Kidney (tissue), 14 donors: ENCODE data around the gene SP140. TPM values are rescaled to one million over a fixed set of nuclear protein-coding genes. Genes with fewer than 3 reads are reported as not detected.

Experiments used
- DNase-seq, 5 donors: peaks; one replicate each; pipeline ENCODE4 v3.0.0-alpha.2; 2013 to 2020
- FAIRE-seq: peaks from 2 replicates; lab custom pipeline; 2012; peaks lifted over from hg19 to GRCh38; lab: Jason Lieb, UNC
- H3K27ac ChIP-seq, 2 donors: one replicate each; pipeline ENCODE4 v1.7.0; 2013; ENCODE audit warnings: low read depth in 2 of 2, low read length in 2 of 2, inconsistent platforms in 1 of 2
- H3K27me3 ChIP-seq: one replicate; pipeline ENCODE4 v1.7.1; 2013; ENCODE audit warnings: low read length, inconsistent platforms; ENCODE audit not compliant: control insufficient read depth, insufficient read depth
- H3K36me3 ChIP-seq, 3 donors: one replicate each; pipeline versions ENCODE4 v1.7.0 to v1.7.1; 2013; ENCODE audit warnings: low read length in 3 of 3, control low read depth in 1 of 3, inconsistent platforms in 1 of 3; ENCODE audit not compliant: insufficient read depth in 3 of 3, control insufficient read depth in 2 of 3
- H3K4me1 ChIP-seq, 3 donors: one replicate each; pipeline versions ENCODE4 v1.7.0 to v1.7.1; 2013; ENCODE audit warnings: low read length in 3 of 3, inconsistent platforms in 1 of 3, low read depth in 1 of 3; ENCODE audit not compliant: control insufficient read depth in 2 of 3, insufficient read depth in 2 of 3
- H3K4me3 ChIP-seq, 3 donors: one replicate each; pipeline versions ENCODE4 v1.7.0 to v1.8.1; 2013; ENCODE audit warnings: low read length in 3 of 3, control low read depth in 1 of 3, inconsistent platforms in 1 of 3
- H3K9ac ChIP-seq, 3 donors: one replicate each; pipeline versions ENCODE4 v1.7.0 to v1.7.1; 2013; ENCODE audit warnings: low read length in 3 of 3, control low read depth in 1 of 3, inconsistent platforms in 1 of 3
- H3K9me3 ChIP-seq, 3 donors: one replicate each; pipeline versions ENCODE4 v1.7.0 to v1.7.1; 2013; ENCODE audit warnings: low read length in 3 of 3, control low read depth in 1 of 3, inconsistent platforms in 1 of 3; ENCODE audit not compliant: control insufficient read depth in 2 of 3, insufficient read depth in 1 of 3
- intact Hi-C: fragments of 100-400 bp; cut with DNase I; formaldehyde crosslinking; loops from one replicate; pipeline ENCODE4 v1.11.1; 2022
- polyA plus RNA-seq: library from polyadenylated mRNA; stranded (reverse); fragments of 350-450 nt; fragmentation: Illumina TruSeq; extraction: RNeasy Lipid Tissue Mini Kit (QIAGEN cat#74804); gene quantifications from one replicate; pipeline ENCODE4 v1.2.3, GENCODE V29; 2014; ENCODE audit warnings: low read depth, low replicate concordance; ENCODE audit not compliant: insufficient read depth
- total RNA-seq: library from RNA; stranded (reverse); fragmentation: NEBNext Ultra II Directional; extraction: Animal tissue kit (Norgen Biotek cat#: 25700); gene quantifications from one replicate; pipeline ENCODE4 v1.2.1, GENCODE V29; 2021
- TF ChIP-seq, protein P1 (sequence below): IDR thresholded peaks from 3 replicates; pipeline ENCODE4 v1.5.1; 2012; ENCODE audit warnings: mild to moderate bottlenecking, moderate library complexity, borderline replicate concordance; ENCODE audit not compliant: insufficient read depth; ENCODE audit errors: extremely low read depth
- donor health status: control.
- donor health status: control.
- donor health status: control.
- donor health status: control.
- donor health status: control.
- donor health status: DM: yes; HTN: yes; CAD: no.
- donor health status: Normal renal cell carcinoma (clear cell type).

The SP140 gene
- total and polyA plus RNA-seq, 2 donors from 2014 or later, result 0.52 to 7.3 TPM

DNA sequence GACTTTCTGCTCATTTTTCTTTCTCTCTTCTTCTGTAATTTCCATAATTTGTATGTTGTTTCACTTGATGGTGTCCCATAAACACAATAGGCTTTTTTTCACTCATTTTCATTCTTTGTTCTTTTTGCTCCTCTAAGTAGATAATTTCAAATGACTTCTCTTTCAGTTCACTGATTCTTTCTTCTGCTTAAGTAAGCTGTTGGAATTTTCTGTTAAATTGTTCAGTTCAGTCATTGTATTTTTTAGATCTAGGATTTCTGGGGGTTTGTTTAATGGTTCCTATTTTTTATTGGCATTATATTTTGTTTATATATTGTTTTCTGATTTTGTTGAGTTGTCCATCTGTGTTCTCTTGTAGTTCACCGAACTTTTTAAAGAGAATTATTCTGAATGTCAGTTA lies 120.9 kb downstream of the SP140 start:
- DNase-seq, result no peak
- no peak for FAIRE-seq
- no peak overlapping the region for H3K4me3 ChIP-seq
- no peak overlapping the region for H3K9ac ChIP-seq
- H3K27me3 ChIP-seq, result no peaks in the 10 kb centered on the region
- intact Hi-C loops, result no loop called here
- peaks cover 0 to 5% (median 0%) of the 10 kb centered on the region in 3 donors for H3K4me1 ChIP-seq
- peaks cover 0 to 3% (median 0%) of the 10 kb centered on the region in 3 donors for H3K9me3 ChIP-seq
- no peak overlapping the region for H3K27ac ChIP-seq
- TF ChIP-seq, protein P1, sequence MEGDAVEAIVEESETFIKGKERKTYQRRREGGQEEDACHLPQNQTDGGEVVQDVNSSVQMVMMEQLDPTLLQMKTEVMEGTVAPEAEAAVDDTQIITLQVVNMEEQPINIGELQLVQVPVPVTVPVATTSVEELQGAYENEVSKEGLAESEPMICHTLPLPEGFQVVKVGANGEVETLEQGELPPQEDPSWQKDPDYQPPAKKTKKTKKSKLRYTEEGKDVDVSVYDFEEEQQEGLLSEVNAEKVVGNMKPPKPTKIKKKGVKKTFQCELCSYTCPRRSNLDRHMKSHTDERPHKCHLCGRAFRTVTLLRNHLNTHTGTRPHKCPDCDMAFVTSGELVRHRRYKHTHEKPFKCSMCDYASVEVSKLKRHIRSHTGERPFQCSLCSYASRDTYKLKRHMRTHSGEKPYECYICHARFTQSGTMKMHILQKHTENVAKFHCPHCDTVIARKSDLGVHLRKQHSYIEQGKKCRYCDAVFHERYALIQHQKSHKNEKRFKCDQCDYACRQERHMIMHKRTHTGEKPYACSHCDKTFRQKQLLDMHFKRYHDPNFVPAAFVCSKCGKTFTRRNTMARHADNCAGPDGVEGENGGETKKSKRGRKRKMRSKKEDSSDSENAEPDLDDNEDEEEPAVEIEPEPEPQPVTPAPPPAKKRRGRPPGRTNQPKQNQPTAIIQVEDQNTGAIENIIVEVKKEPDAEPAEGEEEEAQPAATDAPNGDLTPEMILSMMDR, result no peak
- H3K36me3 ChIP-seq, result no peaks in the 10 kb centered on the region

DNA sequence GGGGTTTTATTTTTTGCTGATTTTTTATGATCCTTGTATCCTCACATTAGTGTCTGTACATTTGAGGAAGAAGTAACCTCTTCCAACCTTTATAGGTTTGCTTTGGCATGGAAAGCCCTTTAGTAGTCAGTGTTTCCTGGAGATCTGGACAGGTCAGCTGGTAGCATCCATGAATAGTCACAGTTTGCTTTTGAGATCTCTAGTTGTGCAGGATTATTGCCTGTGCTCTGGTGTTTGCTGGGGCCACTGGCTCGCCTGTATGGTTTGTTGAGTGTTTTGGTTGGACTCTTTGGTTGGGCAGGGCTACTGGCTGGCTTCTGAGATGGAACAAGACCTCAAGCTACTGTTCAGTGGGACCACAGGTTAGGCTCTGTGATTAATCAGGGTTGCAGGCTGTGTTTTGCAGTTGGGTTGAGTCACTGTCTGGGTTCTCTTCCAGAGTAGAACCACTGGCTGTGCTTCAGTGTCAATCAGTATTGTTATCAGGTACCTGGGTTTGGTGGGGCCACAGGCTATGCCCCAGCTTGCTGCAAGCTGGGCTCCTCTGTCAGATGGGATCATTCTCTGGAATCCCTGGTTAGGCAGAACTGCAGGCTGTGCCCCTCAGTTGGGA lies 121.5 kb downstream of the SP140 start:
- TF ChIP-seq, protein P1, result no peak
- Histone ChIP-seq H3K9me3 (peaks cover 0 to 3% (median 0%) of the 10 kb centered on the region in 3 donors), H3K27me3 (no peaks in the 10 kb centered on the region), H3K36me3 (no peaks in the 10 kb centered on the region), H3K9ac (no peak overlapping the region), H3K27ac (no peak overlapping the region), H3K4me3 (no peak overlapping the region), H3K4me1 (peaks cover 0 to 5% (median 0%) of the 10 kb centered on the region in 3 donors)
- peak in 1 of 5 donors; percentile 24 for DNase-seq
- FAIRE-seq, result no peak
- intact Hi-C loops, result no loop called here

DNA sequence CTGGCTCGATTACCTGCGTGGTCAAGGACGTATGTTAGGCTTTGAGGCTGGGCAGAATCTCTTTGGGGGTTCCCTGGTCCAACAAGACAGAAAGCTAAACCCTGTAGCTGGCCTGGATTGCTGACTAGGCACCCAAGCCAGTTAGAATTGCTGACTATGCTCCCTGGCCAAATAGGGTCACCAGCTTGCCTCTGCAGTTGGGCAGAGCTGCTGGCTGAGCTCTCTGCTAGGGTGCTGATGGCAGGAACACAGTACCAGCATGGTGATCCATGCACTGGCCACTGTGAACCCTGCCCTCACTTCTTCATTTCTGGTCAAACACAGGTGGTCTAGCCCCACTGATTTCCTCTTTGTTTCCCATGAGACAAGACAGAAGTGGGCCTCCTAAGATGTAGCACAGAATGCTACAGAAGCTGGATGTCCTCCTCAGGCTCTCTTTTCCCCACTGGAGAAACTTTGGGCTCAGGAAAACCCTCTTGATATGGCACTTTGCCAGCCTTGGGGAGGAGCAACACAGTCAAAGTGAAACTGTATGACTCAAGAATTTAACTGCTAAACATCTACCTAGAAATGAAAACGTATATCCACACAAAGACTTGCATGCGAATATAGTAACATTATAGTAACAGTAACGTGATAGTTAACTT lies 122.2 kb downstream of the SP140 start:
- TF ChIP-seq, protein P1, result no peak
- intact Hi-C loops, result no loop called here
- Histone ChIP-seq H3K9ac (no peak overlapping the region), H3K4me3 (no peak overlapping the region), H3K4me1 (peaks cover 0 to 5% (median 0%) of the 10 kb centered on the region in 3 donors), H3K27me3 (no peaks in the 10 kb centered on the region), H3K36me3 (no peaks in the 10 kb centered on the region), H3K9me3 (peaks cover 0 to 3% (median 0%) of the 10 kb centered on the region in 3 donors), H3K27ac (no peak overlapping the region)
- FAIRE-seq (no peak), DNase-seq (no peak)
